ENCODE measurements around the gene SDE2. TPM values are rescaled to one million over a fixed set of nuclear protein-coding genes. Genes with fewer than 3 reads are reported as not detected.

The SDE2 gene
- total and polyA plus RNA-seq, 2 of the 4 experiments (the other 2 are of a cell fraction) = 8.5 to 14.7 TPM

DNA sequence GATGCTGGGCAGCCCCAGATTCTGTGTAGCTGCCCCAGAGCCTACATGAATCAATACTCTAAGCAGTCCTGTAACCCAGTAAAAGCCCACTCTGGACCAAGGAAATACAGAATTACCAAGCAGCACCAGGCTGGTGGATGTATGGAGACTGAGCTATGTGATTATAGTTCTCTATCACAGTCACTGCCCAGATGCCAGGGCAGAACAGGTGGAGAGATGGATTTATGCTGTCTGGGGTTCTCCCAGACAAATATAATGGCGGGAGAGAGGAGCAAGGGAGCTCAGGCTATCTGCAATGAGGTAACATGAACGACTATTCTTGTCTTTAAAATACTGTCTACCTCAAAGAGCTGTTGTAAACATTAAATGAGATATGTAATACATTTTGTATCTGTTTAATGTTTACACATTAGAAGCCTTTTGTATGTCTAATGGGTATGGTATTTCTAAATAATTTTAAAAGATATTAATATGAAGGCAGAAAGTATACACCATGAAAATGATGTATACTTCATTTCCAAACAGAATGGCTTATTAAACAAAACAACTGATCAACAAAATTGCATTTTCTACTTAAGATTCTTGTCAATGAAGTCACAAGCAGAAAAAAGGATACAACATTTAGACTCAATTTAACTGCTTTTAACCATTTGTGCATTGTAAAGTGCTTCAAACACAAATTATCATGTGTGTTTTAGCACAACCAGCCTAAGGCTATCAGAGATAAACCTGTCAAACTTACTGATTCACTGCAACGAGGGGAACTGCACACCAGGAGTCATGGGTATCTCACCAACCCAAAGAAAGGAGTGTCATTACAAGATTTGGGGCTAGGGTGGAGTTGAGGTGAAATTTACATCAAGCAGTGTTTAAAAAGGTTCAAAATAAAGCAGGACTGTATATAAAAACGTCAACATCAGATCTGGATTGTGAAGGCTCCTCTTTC, 3.0 kb downstream of the SDE2 start:
- POLR2A ChIA-PET (ENCODE audit: unreplicated experiment) = interaction anchor here (0.6 kb wide), 1 partner anchor 28 kb away, joined by 3 read pairs; no protein-coding TSS in a partner anchor
- 0 out of 2 replicates have a peak overlapping the region, but pooled peaks have one; percentile 10 for H3K23ac ChIP-seq (ENCODE audit: low read depth, low read length)
- peaks cover 24% of the 10 kb centered on the region for H3K36me3 ChIP-seq (ENCODE audit: control insufficient read depth, insufficient read depth, low read length)
- ATAC-seq (ENCODE audit: low read depth) (no peak), DNase-seq (no peak)
- no peak overlapping the region for H2BK5ac ChIP-seq (ENCODE audit: low read depth, low read length, poor library complexity, severe bottlenecking)
- H3K18ac ChIP-seq (ENCODE audit: low read depth, low read length) = no peak overlapping the region
- dilution Hi-C loops (cut with HindIII; ENCODE audit: low sequenced_read_pairs, unreplicated experiment) (loop anchor here (25.0 kb wide), 1 partner anchor 534 kb away; no protein-coding TSS in a partner anchor), in situ Hi-C loops (cut with MboI; ENCODE audit: low sequenced_read_pairs) (no loop called here), intact Hi-C loops (cut with micrococcal nuclease) (no loop called here)
- H4K5ac ChIP-seq (ENCODE audit: low read depth, low read length) = no peak overlapping the region
- H4K8ac ChIP-seq (ENCODE audit: low read depth in 2 of 2, low read length in 2 of 2) = no peak overlapping the region
- H2AFZ ChIP-seq (replicated peaks; ENCODE audit: low read length, poor library complexity) = no peak overlapping the region
- H2BK120ac ChIP-seq (ENCODE audit: low read depth, low read length) = no peak overlapping the region
- no peak overlapping the region for H2AK5ac ChIP-seq (ENCODE audit: low read depth, low read length)
- no peak overlapping the region for H3K4me3 ChIP-seq (ENCODE audit: insufficient read depth, low read depth, low read length)
- CTCF ChIA-PET = interaction anchor here (0.6 to 2.4 kb wide), 3 partner anchors 69 to 1495 kb away, joined by 3 to 6 read pairs (median 3); no protein-coding TSS in a partner anchor
- no peak overlapping the region for H3K56ac ChIP-seq (ENCODE audit: extremely low read depth, insufficient read depth, low read length)
- peaks cover 11% of the 10 kb centered on the region; the same call in 1 of the 2 replicates for H4K20me1 ChIP-seq (ENCODE audit: insufficient read depth, low read length)
- H4K91ac ChIP-seq (ENCODE audit: insufficient read depth, low read depth, low read length) = no peak overlapping the region
- no peaks in the 10 kb centered on the region for H3K9me1 ChIP-seq (ENCODE audit: insufficient read depth, low read length)
- no peak overlapping the region for H3K27ac ChIP-seq (ENCODE audit: insufficient read depth, low read length)
- TF ChIP-seq MAZ (IDR thresholded peaks at IDR 0.05; ENCODE audit: borderline replicate concordance, low read depth, low read length) (no peak), MAFK (IDR thresholded peaks at IDR 0.05; ENCODE audit: low read depth, low read length) (no peak), BHLHE40 (IDR thresholded peaks at IDR 0.05; ENCODE audit: low read depth, low read length) (no peak), FOS (IDR thresholded peaks at IDR 0.05; ENCODE audit: low read depth, low read length) (no peak), RCOR1 (IDR thresholded peaks at IDR 0.05; ENCODE audit: insufficient replicate concordance, low read length) (no peak), MXI1 (IDR thresholded peaks at IDR 0.05; ENCODE audit: borderline replicate concordance, low read depth, low read length) (no peak), CTCF (conservative IDR thresholded peaks at IDR 0.05; ENCODE audit: low read depth, low read length) (no peak)
- peaks cover 7% of the 10 kb centered on the region; the same call in 1 of the 2 replicates for H3K4me1 ChIP-seq (ENCODE audit: control insufficient read depth, insufficient read depth, low read length)
- no peak overlapping the region for H2BK15ac ChIP-seq (ENCODE audit: low read depth, low read length)
- no CpG with 5 or more reads among the region's 4 CpGs for WGBS, 2 experiments (ENCODE audit: extremely low coverage in 2 of 2, insufficient read length in 1 of 2)
- no peak overlapping the region for H3K14ac ChIP-seq (replicated peaks; ENCODE audit: low read depth, low read length)
- H3K4ac ChIP-seq (ENCODE audit: low read depth, low read length) = no peak overlapping the region
- no peaks in the 10 kb centered on the region for H3K9me3 ChIP-seq (ENCODE audit: control insufficient read depth, insufficient read depth, low read length)
- H3K79me1 ChIP-seq (ENCODE audit: low read depth in 1 of 2, low read length in 2 of 2) = peaks cover 12 to 40% of the 10 kb centered on the region in 2 experiments
- no peak overlapping the region for H3K9ac ChIP-seq (ENCODE audit: low read depth, low read length)
- no TSS peak for BruUV-seq (replicated peaks)
- H2AK9ac ChIP-seq (replicated peaks; ENCODE audit: low read depth, low read length, poor library complexity) = no peak overlapping the region
- H3K27me3 ChIP-seq (ENCODE audit: control insufficient read depth, insufficient read depth, low read length) = no peaks in the 10 kb centered on the region
- no peak overlapping the region for H3K4me2 ChIP-seq (ENCODE audit: low read depth, low read length)
- no peak overlapping the region for H2BK20ac ChIP-seq (ENCODE audit: low read depth, low read length)

Measured in IMR-90 (cell line).